ENCODE measurements around the gene HNRNPA3.

GRCh38 chr2:177190941-177191340, 21.7 kb upstream of the HNRNPA3 start:
- TF ChIP-seq CTCF (IDR thresholded peaks at IDR 0.05): no peak
- TF ChIP-seq POLR2A (IDR thresholded peaks at IDR 0.05): no peak
